NCI-H82 (cell line): ENCODE data around the gene KRTAP10-11.
"Not testable (repeated sequence)": the region's sequence is repeated elsewhere in the genome, so short reads cannot be mapped to it uniquely, and the experiment has no call there.

ENCODE experiments used
- DNase-seq: peaks from one replicate; lab custom pipeline; 2025; lab: John Stamatoyannopoulos, UW

The KRTAP10-11 gene

GRCh38 chr21:44639331-44639655 lies 6.9 kb upstream of the KRTAP10-11 start:
- DNase-seq, result no peak

GRCh38 chr21:44640761-44641160 lies 5.5 kb upstream of the KRTAP10-11 start:
- no peak for DNase-seq

GRCh38 chr21:44643741-44644310 lies 2.4 kb upstream of the KRTAP10-11 start:
- DNase-seq, result no peak

GRCh38 chr21:44644878-44645277 lies 1.3 kb upstream of the KRTAP10-11 start:
- no peak for DNase-seq

GRCh38 chr21:44647222-44647552 lies 973 bp downstream of the KRTAP10-11 start:
- DNase-seq, result no peak

- DNase-seq, result no peak
Measured at GRCh38 chr21:44648557-44649311, 2.5 kb downstream of the KRTAP10-11 start.

- DNase-seq, result no peak
Measured at GRCh38 chr21:44649521-44650100, 3.4 kb downstream of the KRTAP10-11 start.

- DNase-seq, result no peak
Measured at GRCh38 chr21:44650265-44650972, 4.2 kb downstream of the KRTAP10-11 start.

- no peak for DNase-seq
Measured at GRCh38 chr21:44650973-44651675, 4.9 kb downstream of the KRTAP10-11 start.

- no peak for DNase-seq
Measured at GRCh38 chr21:44653123-44653522, 6.9 kb downstream of the KRTAP10-11 start.

- no peak for DNase-seq
Measured at GRCh38 chr21:44653656-44654575, 7.7 kb downstream of the KRTAP10-11 start.

- no peak for DNase-seq
Measured at GRCh38 chr21:44654576-44655175, 8.5 kb downstream of the KRTAP10-11 start, which contains the start of gene KRTAP12-4. Gene KRTAP12-4, minus strand, starts transcription at chr21:44654659. Its CDS starts 45 bp downstream, at chr21:44654614.

GRCh38 chr21:44656868-44657267 lies 10.7 kb downstream of the KRTAP10-11 start:
- DNase-seq, result no peak

GRCh38 chr21:44657635-44658540 lies 11.7 kb downstream of the KRTAP10-11 start, which contains the start of gene KRTAP12-3:
Gene KRTAP12-3, plus strand, starts transcription at chr21:44657932. Its CDS starts 48 bp downstream, at chr21:44657980.
- DNase-seq, result no peak

- no peak for DNase-seq
Measured at GRCh38 chr21:44658541-44658910, 12.3 kb downstream of the KRTAP10-11 start.

GRCh38 chr21:44658913-44659595 lies 12.8 kb downstream of the KRTAP10-11 start:
- DNase-seq, result no peak

- not testable (repeated sequence) for DNase-seq
Measured at GRCh38 chr21:44661567-44661966, 15.4 kb downstream of the KRTAP10-11 start.

GRCh38 chr21:44664691-44665090 lies 18.5 kb downstream of the KRTAP10-11 start:
- no peak for DNase-seq
